Kidney glomerular epithelial cell (primary cell): ENCODE data around the gene NUAK1.

ENCODE experiments used
- DNase-seq: peaks from one replicate; lab custom pipeline; 2025; lab: John Stamatoyannopoulos, UW

The NUAK1 gene

DNA sequence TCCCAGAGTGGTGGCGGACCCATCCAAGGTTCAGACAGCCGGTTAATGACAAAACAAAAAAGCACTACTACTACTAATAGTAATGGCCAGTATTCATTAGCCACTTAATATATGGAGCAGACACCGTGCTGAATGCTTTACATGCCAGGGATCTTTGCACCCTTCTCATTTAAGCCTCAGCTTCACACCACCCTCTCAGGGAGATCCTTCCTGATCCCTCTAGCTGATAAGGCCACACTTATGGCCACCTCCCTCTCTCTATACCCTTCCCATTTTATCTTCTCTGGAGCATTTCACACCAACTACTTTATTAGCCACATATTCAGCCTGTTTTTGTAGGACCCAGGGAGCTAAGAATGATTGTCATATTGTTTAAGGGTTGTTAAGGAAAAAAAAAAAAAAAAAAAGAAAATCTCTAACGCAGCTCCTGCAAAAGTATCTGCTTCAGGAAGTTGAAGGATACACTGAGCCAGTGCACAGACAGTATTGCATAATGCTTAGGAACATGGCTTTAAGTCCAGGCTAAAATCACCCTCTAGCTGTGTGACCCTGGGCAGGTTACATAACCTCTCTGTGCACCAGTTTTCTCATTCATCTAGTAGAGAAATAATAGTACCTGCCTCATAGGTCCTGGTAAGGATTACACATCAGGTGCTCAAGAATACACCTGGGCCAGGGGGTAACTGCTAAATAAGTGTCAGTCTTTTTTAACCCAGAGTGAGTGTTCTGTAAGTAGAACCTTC is 29.4 kb downstream of the NUAK1 start:
- no peak for DNase-seq

DNA sequence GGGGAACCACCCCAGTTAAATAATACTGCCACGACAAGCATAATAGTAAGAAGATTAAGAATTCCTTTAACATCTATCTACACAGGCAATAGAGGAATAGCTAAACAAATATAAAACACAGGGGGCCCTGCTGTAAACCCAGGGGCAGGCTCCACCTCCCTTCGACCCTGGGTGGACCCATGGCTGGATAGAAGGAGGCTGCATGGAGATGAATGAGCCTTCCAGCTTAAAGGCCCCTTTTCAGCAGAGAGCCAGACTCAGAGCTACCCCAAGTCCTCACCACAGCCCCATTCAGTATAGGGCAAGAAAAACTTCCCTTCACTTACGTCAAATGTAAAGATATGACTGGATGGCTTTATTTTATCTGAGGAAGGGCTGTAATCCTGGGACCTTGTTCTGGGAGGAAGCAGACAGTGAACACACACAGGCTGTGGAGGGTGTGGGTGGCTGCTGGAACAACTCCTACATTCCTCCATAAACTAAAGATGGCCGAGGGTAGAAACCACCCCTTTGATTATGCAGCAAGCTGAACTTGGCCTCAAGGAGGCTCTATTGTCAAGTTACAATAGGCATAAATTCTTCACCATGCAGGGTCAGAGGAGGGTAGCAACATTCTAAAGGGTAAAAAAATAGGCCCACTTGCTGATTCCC is 30.4 kb downstream of the NUAK1 start:
- no peak for DNase-seq

DNA sequence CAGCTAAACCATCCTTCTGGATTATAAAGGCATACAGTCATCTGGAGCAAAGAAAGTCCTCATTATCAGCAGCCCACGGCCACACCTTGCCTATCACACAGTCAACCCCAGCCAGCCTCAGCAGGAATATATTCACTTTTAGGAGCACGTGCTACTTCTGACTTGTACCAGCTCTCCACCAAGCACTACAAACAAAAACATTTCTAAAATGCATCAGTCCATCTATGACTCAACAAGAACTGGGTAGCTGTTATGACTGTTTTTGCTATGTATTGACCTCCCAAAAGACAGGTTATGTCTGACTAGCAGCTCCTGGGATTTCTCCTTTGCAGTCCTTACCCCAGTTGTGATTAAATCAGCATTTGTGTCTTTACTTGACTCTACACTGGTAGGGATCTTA is 31.2 kb downstream of the NUAK1 start:
- no peak for DNase-seq

DNA sequence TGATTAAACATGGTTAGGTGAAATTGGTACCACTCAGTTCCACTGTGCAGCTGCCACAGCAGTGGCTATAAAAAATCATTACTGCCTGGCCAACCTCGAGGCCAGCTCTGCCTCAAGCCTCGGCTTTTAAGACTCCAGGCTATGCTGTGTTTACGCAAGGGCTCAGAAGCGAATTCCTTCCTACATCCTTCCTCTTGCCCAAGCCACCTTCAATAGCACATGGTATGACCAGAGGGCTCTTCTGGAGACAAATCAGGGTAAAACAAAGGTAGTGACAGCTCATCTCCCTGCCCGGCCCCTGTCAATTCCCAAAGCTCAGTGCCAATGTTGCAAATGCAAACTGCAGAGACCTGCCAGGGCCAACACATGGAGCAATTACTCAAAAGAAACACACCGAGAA is 31.9 kb downstream of the NUAK1 start:
- DNase-seq = no peak

DNA sequence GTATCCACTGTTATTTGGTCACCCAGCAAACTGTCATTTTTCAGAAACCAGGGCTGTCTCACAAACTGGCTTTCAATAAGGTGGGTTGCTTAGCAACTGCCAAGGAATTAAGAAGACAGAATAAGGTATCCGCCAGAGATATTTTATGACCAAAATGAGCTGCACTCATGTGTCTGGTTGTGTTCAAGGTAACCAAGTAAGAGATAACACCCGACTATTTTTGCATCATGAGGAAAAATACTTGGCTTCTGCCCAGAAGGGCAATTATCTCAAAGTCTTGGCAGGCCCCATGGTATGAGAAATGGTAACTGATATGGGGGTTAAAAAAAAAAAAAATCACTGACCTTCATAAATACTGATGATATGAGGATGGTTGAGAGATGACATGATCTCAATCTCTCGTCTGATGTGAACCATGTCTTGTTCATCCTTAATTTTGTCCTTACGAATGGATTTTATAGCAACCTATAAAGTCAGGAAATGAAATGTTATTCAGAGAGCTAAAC is 32.6 kb downstream of the NUAK1 start:
- DNase-seq = no peak

DNA sequence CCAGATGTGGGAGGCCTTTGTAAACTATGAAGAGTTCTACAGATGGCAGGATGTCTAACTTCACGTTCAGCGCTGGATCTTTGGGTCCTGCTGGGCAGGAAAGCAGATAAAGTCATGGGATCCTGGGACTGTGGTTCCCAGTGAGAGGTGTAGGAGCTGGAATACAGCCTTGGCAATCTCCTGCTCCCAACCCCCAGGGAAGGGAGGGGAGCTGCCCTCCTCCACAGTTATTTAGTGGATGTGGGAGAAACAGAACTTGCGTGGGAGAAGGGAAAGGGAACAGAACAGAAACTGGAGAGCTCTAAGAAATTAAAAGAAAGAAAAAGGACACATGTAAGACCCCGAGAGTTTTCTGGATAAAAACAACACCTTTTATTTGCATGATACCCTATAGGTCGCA is 37.0 kb downstream of the NUAK1 start:
- no peak for DNase-seq

DNA sequence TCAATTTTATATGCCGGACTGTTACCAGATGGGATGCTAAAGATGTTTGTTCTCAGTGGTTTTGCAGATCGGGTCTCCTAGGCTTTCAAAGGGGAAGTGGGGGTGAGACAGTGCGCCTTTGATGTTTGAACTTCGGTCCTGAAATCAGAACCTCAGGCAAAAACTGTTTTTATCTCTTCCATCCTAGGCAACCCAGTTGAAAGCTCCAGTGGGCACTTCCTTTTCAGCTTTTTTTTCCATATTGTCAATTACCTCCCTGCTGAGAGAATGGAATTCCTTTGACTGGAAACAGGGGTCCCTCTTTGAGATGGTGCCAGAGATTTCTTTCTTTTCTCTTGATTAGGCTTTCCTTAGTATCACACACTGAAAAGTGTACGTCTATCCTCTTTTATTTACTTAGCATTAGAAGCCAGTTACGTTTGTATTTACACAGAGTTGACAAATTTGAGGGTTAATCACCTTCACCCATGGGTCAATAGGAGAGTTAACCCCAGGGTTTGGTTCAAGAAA is 40.0 kb downstream of the NUAK1 start:
- no peak for DNase-seq

DNA sequence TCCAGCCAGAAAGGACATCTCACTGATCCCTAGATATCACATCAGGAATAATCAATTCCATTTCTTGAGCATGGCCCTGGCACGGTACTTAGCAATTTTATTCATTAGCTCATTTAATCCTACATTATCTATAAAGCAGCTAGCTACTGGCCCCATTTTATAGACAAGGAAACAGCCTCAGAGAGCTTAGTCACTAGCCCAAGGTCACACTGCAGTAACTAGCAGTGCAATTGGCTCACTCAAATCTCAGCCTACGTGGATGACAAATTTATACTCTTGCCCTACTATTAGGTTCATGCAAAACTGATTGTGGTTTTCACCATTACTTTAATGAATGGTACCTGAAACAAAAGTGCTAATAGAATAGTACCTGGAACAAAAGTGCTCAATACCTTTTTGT is 41.7 kb downstream of the NUAK1 start:
- peak; percentile 29 for DNase-seq

DNA sequence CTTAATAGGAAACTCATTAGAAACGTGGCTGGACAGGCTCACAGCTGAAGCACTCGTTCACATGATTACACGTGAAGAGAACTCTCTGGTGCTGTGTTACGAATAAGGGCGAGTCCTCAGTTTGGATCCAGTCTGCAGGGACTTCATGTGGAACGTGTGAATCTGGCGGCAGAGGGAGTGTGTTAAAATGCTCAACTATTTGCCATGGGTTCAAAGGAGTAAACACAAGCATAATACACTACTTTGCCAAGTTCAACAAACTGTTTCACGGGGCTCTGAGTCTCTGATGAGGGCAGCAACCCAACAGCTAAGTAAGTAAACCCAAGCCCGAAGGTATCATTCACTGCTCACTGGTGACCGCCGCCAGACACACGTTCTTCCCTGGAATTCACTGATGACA is 42.4 kb downstream of the NUAK1 start:
- DNase-seq = peak; percentile 90

DNA sequence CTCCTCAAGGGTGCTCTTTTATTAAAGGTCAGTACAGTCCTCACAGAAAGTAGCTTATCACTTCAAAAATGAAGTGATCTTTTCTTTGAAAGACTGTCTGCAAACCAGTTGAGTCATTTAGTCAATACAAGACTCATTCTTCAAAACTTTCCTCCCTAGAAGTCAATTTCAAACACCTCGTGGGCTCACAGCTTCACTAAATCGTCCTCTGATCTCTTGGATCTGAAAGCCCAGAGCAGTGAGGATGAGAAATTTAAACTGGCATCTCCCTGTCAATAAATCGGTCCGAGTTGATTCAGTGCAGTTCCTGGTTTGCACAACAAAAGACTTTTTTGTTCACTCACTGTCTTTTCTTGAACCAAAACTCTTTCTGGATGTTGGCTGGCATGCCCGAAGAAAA is 44.5 kb downstream of the NUAK1 start:
- DNase-seq = no peak

DNA sequence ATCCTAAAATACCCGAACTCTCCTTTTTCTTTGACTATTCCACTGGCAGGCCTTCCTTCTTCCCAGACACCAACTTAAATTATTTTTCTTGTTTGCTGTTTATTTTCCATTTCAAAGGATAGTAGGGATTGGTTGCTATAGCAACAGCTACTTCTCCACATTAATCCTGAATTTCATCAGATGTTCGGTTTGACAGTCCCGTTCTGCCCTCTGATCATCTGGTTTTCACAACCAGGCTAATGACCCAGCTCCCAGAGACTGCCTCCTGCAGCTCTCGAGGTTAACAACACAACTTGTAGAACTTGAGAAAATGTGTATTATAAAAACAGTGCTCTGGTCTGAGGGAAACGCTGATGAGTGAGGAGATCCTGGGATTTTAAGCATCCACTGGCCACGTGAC is 45.5 kb downstream of the NUAK1 start:
- DNase-seq = no peak

DNA sequence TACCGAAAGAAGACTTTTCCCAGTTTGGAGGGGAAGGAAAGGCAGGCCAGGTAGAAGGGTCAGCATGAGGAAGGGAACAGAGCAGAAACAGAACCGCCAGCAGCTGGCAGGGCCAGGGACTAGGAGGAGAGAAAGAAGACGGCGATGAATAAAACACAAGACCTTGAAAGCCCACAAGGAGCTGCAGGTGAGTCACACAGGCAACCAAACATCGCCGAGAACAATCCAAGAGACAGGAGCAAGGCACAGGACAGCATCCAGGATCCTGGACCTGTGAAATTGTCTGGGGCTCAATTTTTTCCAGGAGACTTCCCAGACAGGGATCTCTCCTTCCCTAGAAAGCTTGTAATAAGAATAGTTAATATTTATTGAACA is 47.3 kb downstream of the NUAK1 start:
- DNase-seq = peak; percentile 37

DNA sequence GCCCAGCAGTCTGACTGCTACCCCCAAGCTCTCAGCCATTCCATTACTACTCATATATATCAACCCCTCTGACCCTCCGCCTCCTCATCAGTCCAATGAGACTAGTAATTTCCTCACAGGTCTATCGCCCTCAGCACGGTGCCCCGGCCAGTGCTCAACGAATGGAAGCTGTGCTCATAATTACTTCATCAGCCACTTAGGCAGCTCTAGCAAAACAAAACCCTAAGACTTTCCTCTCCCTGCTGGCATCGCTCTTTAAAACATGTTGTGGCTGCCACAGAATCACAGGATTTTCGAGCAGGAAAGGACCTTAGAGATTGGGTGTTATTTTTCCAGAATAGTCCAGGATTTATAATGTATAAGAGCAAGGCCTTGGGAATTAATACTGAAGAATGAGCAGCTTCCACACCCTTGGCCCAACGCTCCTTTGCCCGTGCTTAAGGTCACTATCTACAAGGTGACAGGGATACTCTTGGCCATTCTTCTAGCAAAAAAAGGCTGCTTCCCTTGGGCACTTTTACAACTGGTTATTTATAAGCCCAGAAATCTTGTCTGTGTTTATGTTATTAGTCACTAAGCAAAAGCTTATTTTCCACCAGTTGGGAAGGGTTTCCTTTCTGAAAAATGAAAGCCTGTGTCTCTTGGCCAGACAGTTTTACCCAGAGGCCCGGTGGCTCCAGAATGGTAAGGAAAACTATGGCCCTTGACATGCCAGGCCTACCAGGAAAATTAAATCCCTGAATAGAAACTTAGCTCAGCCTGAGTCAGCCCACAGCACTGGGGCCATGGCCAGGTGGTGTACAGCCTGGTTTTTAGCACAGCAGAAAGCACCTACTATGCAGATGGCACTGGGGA is 47.9 kb downstream of the NUAK1 start:
- peak; percentile 84 for DNase-seq

DNA sequence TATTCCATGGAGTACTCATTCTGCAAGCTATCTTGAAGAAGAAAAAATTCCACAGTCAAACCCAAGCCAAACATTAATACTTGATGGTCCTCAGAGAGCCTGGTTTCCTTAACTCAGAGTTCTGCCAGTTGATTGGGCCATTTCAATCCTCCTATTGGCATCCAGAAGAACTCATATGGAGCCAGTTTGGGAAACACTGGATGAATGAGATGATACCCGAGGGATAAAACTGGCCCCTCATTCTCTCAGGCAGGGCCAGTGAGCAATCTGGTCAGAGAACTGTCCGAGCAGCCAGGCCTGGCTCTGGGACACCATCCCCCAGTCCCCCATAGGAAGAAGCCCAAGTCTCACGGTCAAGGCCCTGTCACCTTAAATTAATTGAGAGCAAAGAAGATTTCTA is 48.8 kb downstream of the NUAK1 start:
- DNase-seq = no peak

DNA sequence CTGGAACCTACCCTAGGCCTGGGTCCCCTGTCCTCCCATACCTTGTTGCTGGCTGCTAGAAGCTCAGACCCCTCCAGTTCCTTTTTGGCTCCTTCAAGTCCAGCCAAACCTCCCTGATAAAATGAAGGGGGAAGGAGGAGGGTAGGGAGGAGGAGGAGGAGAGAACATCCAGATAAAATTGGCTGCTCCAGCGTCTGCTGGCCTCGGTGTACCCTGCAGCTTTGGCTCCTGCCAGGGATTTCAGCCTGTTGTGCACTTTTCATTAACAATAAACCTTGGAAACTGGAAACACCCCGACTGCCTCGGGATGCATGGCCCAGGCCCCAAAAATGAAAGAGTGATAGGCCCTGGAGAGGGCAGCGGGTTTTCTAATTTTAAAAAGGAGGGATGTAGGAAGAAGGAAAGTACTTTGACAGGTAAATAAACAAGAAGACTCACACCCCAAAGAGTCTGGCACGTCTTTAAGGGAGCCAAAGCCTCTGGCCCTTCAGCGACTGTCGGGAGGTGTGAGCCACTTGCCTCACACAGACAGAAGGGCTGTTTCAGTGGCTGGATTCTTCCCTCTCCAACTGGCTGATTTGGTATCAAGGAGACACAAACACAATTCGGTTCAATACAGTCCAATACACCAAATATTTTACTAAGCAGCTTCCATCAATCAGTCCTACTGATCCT is 49.8 kb downstream of the NUAK1 start:
- no peak for DNase-seq

DNA sequence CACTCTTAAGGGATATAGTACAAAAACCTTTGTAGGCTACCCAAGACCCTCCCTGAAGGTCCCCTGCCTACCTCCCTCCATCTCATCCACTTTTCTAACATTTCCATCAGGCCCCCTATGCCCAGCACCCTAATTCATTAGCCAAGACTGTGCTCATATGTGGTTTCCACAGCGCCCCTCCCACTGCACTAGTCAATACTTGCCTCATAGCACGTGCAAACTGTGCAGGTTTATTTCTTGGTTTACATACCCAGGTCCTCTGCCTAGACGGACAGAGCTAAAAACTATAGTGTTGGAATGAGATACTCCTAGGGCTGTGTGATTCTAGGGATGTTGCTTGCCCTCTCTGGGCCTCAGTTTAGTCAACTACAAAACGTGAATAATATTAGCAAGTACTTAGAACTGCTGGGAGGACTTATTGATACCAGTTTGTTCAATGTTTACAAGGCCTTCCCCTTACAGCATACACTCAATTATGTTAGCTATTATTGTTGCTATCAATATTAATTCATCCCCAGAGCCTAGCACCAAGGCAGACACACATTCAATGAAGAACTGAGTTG is 50.4 kb downstream of the NUAK1 start:
- no peak for DNase-seq

DNA sequence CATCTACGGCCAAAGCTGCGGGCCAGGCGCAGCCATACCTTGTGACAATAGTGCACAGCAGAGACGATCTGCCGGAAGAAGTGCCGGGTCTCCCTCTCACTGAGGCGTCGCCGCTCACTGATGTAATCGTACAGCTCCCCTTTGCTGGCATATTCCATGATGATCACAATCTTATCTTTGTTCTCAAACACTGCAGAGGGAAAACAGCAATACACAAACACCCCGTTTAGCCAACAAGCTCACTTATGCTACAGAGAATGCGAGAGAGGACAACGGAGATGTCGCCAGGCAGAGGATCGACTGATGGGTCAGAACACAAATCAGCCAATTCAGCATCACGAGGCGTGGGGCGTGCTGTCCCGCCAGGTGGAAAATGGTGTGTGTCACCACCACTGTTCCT is 52.1 kb downstream of the NUAK1 start:
- no peak for DNase-seq

DNA sequence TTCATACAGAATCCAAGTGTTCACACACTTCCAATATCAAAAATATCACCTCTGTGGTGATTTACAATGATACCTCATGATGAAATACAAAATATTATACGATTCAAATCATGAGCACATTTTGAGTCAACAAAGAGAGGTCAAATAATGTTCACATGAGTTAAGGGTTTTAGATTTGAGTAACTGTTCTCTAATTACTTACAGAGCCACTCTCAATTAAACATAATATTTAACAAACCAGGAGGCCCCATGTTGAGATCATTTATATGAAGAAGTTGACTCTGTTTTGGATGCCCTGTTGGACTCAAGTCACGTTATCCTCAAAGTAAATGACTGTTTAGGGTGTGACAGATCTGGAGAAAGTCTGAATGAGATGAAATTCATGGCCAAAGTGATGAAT is 53.5 kb downstream of the NUAK1 start:
- DNase-seq = no peak

DNA sequence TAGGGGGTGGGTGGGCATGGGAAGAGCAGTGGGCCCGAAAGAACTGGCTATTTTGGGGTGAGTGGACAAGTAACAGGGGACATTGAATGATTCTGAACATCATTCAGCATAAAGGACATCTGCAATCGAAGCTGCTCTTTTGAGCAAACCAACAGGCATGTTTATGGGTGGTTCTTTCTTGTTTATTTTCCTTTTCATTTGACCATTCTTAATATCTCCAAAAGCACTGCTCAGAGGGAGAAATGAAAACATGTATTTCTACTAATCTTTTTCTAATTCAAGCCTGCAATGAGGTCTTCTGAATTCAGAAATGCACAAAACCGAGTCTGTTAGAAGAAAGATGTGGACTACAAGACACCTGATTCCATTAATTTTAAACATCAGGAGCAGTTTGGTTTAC is 54.0 kb downstream of the NUAK1 start:
- DNase-seq = no peak

DNA sequence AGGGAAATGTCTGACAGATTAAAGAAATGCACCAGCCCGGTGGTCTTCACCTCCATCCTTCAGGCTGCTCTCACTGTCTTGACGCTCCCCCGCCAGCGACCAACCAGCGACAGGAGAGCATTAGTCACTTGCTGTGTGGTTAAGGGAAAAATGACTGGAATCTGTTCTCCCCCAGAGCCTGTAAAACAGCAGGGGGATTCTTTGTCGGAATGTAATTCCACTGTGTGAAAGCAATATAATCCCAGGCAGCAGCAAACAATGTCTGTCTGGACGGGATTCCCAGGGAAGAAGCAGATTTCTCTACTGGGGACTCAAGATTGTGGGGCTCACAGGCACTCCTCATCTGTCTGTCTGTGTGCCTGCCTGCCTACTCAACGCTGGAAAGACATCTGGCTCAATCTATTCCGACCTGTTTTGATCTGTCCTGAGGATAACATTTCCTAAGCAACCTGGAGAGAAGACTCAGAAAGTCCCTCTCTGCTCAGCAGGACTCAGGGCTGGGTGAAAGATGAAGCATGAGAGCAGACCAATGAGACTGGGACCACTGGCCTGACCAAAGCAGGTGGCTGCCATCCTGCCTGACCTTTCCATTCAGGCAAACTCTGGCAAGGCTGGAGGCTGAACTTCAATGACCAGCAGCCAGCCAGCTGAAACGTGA is 54.6 kb downstream of the NUAK1 start:
- peak; percentile 91 for DNase-seq
